PC-9 (cell line): ENCODE data around the gene HCCS. TPM values are rescaled to one million over a fixed set of nuclear protein-coding genes. Genes with fewer than 3 reads are reported as not detected.

Experiments
- BruUV-seq: library from RNA; stranded (reverse); fragments of 400-500 nt; replicated peaks from 2 replicates; lab custom pipeline; 2021; lab: Mats Ljungman, UMichigan
- CTCF ChIA-PET: fragments of 300-600 bp; sonication (Branson Sonifier 250); formaldehyde crosslinking; loops from one replicate; lab custom pipeline; 2022; ENCODE audit warnings: antibody characterized with exemption; lab: Charles Lee
- POLR2A ChIA-PET: fragments of 300-600 bp; sonication (Branson Sonifier 250); formaldehyde crosslinking; loops from one replicate; lab custom pipeline; 2022; ENCODE audit warnings: antibody characterized with exemption; ENCODE audit not compliant: unreplicated experiment; lab: Charles Lee
- DNase-seq, 2 experiments: peaks; one replicate each; pipeline versions ENCODE4 v3.0.0 to v3.0.0-alpha.2; 2015 to 2022; ENCODE audit warnings: mixed read lengths in 1 of 2
- H2AFZ ChIP-seq: fragments of 200-600 bp; sonication (generic); 2 replicates; pipeline ENCODE4 v1.8.1; 2017; ENCODE audit warnings: antibody characterized with exemption
- H3F3A ChIP-seq: fragments of 200-600 bp; sonication (generic); 2 replicates; pipeline ENCODE4 v1.8.1; 2017; ENCODE audit warnings: antibody characterized with exemption, mild to moderate bottlenecking, low read depth; ENCODE audit not compliant: insufficient read depth
- H3K27ac ChIP-seq: fragments of 200-600 bp; sonication (generic); 2 replicates; pipeline ENCODE4 v1.6.1; 2016; ENCODE audit warnings: mixed run types
- H3K27me3 ChIP-seq: fragments of 200-600 bp; sonication (generic); 2 replicates; pipeline ENCODE4 v1.6.1; 2016; ENCODE audit warnings: low read depth, mixed run types; ENCODE audit not compliant: insufficient read depth
- H3K36me3 ChIP-seq: fragments of 200-600 bp; sonication (generic); 2 replicates; pipeline ENCODE4 v1.6.1; 2016; ENCODE audit warnings: low read depth, mixed run types
- H3K4me1 ChIP-seq: fragments of 200-600 bp; sonication (generic); replicated peaks from 2 replicates; pipeline ENCODE4 v1.6.1; 2016; ENCODE audit warnings: mixed run types; ENCODE audit not compliant: insufficient read depth
- H3K4me2 ChIP-seq: fragments of 200-600 bp; sonication (generic); 2 replicates; pipeline ENCODE4 v1.6.1; 2017; ENCODE audit warnings: mixed run types
- H3K4me3 ChIP-seq: fragments of 200-600 bp; sonication (generic); 2 replicates; pipeline ENCODE4 v1.6.1; 2016; ENCODE audit warnings: mixed run types
- H3K79me2 ChIP-seq: fragments of 200-600 bp; sonication (generic); 2 replicates; pipeline ENCODE4 v1.6.1; 2017; ENCODE audit warnings: low read depth, mixed run types
- H3K9me2 ChIP-seq: fragments of 200-600 bp; sonication (generic); 2 replicates; pipeline ENCODE4 v1.8.1; 2017; ENCODE audit warnings: mild to moderate bottlenecking; ENCODE audit not compliant: insufficient read depth
- H3K9me3 ChIP-seq: fragments of 200-600 bp; sonication (generic); 2 replicates; pipeline ENCODE4 v1.8.1; 2016; ENCODE audit warnings: low read depth; ENCODE audit not compliant: insufficient read depth
- H4K20me1 ChIP-seq: fragments of 200-600 bp; sonication (generic); 2 replicates; pipeline ENCODE4 v1.8.1; 2017; ENCODE audit not compliant: insufficient read depth
- CTCF ChIP-seq: fragments of 200-600 bp; sonication (generic); conservative IDR thresholded peaks from 2 replicates; pipeline ENCODE4 v1.6.1; 2017; ENCODE audit warnings: mixed run types, antibody characterized with exemption, mild to moderate bottlenecking, moderate library complexity
- EZH2 ChIP-seq: fragments of 200-600 bp; sonication (generic); IDR thresholded peaks from 2 replicates; pipeline ENCODE4 v1.8.0; 2017; ENCODE audit warnings: antibody characterized with exemption, low read depth
- intact Hi-C: fragments of 100-400 bp; cut with micrococcal nuclease; formaldehyde crosslinking; loops from one replicate; pipeline ENCODE4 v1.10.0; 2022; ENCODE audit not compliant: unreplicated experiment
- total RNA-seq: library from RNA; stranded (reverse); gene quantifications from 2 replicates; pipeline ENCODE4 v1.2.3, GENCODE V29; 2021

HCCS gene
- total RNA-seq, 1 experiment from 2014 or later, result 38.5 TPM

- H3K27me3 ChIP-seq, result no peaks in the 10 kb centered on the region
- intact Hi-C loops, result loop anchor here (1.0 kb wide), 3 partner anchors 375 to 910 kb away; no protein-coding TSS in a partner anchor
- no peaks in the 10 kb centered on the region for H4K20me1 ChIP-seq
- H3K4me2 ChIP-seq, result no peak overlapping the region
- no peak overlapping the region for H2AFZ ChIP-seq
- TF ChIP-seq EZH2 (no peak), CTCF (peak; percentile 70)
- H3K4me1 ChIP-seq, result no peaks in the 10 kb centered on the region
- CTCF ChIA-PET, result interaction anchor here (1.1 to 1.7 kb wide), 2 partner anchors 910 to 913 kb away, joined by 3 to 13 read pairs; no protein-coding TSS in a partner anchor
- H3K27ac ChIP-seq, result no peak overlapping the region
- H3K4me3 ChIP-seq, result no peak overlapping the region
- H3K79me2 ChIP-seq, result no peaks in the 10 kb centered on the region
- POLR2A ChIA-PET, result interaction anchor here (0.6 kb wide), 1 partner anchor 497 kb away, joined by 7 read pairs; no protein-coding TSS in a partner anchor
- H3K36me3 ChIP-seq, result no peaks in the 10 kb centered on the region
- H3K9me3 ChIP-seq, result no peaks in the 10 kb centered on the region
- no TSS peak for BruUV-seq
- H3F3A ChIP-seq, result no peaks in the 10 kb centered on the region
- peak in 1 of 2 experiments; percentile 24 for DNase-seq
- H3K9me2 ChIP-seq, result no peaks in the 10 kb centered on the region
These were observed 10.7 kb upstream of the HCCS start for GRCh38 chrX:11100281-11101035.

GRCh38 chrX:11103006-11103405 lies 8.1 kb upstream of the HCCS start:
- Histone ChIP-seq H3K9me2 (no peaks in the 10 kb centered on the region), H3K4me1 (no peaks in the 10 kb centered on the region), H3K9me3 (no peaks in the 10 kb centered on the region), H3K27ac (no peak overlapping the region), H3F3A (no peaks in the 10 kb centered on the region), H3K79me2 (no peaks in the 10 kb centered on the region), H4K20me1 (no peaks in the 10 kb centered on the region), H2AFZ (no peak overlapping the region), H3K27me3 (no peaks in the 10 kb centered on the region), H3K4me2 (no peak overlapping the region), H3K36me3 (no peaks in the 10 kb centered on the region), H3K4me3 (no peak overlapping the region)
- intact Hi-C loops, result no loop called here
- no peak for TF ChIP-seq CTCF
- TF ChIP-seq EZH2, result no peak
- BruUV-seq, result no TSS peak
- ChIA-PET CTCF (interaction anchor here (0.5 kb wide), 1 partner anchor 1494 kb away, joined by 6 read pairs; no protein-coding TSS in a partner anchor), POLR2A (no interaction called here)
- no peak for DNase-seq

GRCh38 chrX:11103751-11104150 lies 7.4 kb upstream of the HCCS start:
- Histone ChIP-seq H3K27me3 (no peaks in the 10 kb centered on the region), H3K9me3 (no peaks in the 10 kb centered on the region), H3K4me3 (no peak overlapping the region), H3K27ac (no peak overlapping the region), H3K4me2 (no peak overlapping the region), H3K79me2 (no peaks in the 10 kb centered on the region), H3F3A (no peaks in the 10 kb centered on the region), H4K20me1 (no peaks in the 10 kb centered on the region), H3K9me2 (no peaks in the 10 kb centered on the region), H3K4me1 (no peaks in the 10 kb centered on the region), H3K36me3 (no peaks in the 10 kb centered on the region), H2AFZ (no peak overlapping the region)
- no TSS peak for BruUV-seq
- no peak for DNase-seq
- CTCF ChIA-PET, result no interaction called here
- POLR2A ChIA-PET, result no interaction called here
- TF ChIP-seq EZH2 (no peak), CTCF (no peak)
- intact Hi-C loops, result no loop called here
